MM.1S (cell line): Measurements from ENCODE around the gene ZMIZ1.

Experiments
- CTCF ChIP-seq: fragments of 300-600 bp; sonication (generic); IDR thresholded peaks from 2 replicates; pipeline ENCODE4 v1.5.1; 2016; ENCODE audit warnings: antibody characterized with exemption, low read length, mixed read lengths
- EZH2 ChIP-seq: fragments of 300-600 bp; sonication (generic); optimal IDR thresholded peaks from 2 replicates; pipeline ENCODE3; 2017; ENCODE audit warnings: low read depth, mild to moderate bottlenecking, antibody characterized with exemption, low read length, mixed read lengths
- EZH2phosphoT487 ChIP-seq: fragments of 300-600 bp; sonication (generic); IDR thresholded peaks from 2 replicates; pipeline ENCODE4 v1.6.1; 2018; ENCODE audit warnings: antibody characterized with exemption, low read length

GRCh38 chr10:79118286-79119202 lies 49.8 kb downstream of the ZMIZ1 start:
- TF ChIP-seq CTCF, result no peak
- no peak for TF ChIP-seq EZH2phosphoT487
- no peak for TF ChIP-seq EZH2
